Stimulated activated CD8-positive, alpha-beta memory T cell treated with anti-CD3 and anti-CD28 coated beads, Interleukin-2, amount 100 ng/mL, for 1 hour (primary cell): ENCODE data around the gene CCNYL1.
"Not testable (repeated sequence)": the region's sequence is repeated elsewhere in the genome, so short reads cannot be mapped to it uniquely, and the experiment has no call there.

ENCODE experiments used
- DNase-seq, 2 donors: peaks; one replicate each; pipeline ENCODE4 v3.0.0-alpha.2; 2020; ENCODE audit warnings: low read depth in 2 of 2

CCNYL1 gene

GRCh38 chr2:207710814-207711740 lies at the start of gene CCNYL1:
CCNYL1 (plus strand) TSS chr2:207711640; CDS start chr2:207711897, 257 bp downstream.
- DNase-seq, result peak; percentile 95 to 97

GRCh38 chr2:207662203-207662602 lies 49.2 kb upstream of the CCNYL1 start:
- DNase-seq, result no peak

- DNase-seq, result no peak
Observed at GRCh38 chr2:207663870-207664545, 47.4 kb upstream of the CCNYL1 start.

GRCh38 chr2:207670887-207671286 lies 40.6 kb upstream of the CCNYL1 start:
- DNase-seq, result no peak

- no peak for DNase-seq
Observed at GRCh38 chr2:207673431-207673830, 38.0 kb upstream of the CCNYL1 start.

- no peak for DNase-seq
Observed at GRCh38 chr2:207674266-207674774, 37.1 kb upstream of the CCNYL1 start.

- DNase-seq, result no peak
Observed at GRCh38 chr2:207674826-207675225, 36.6 kb upstream of the CCNYL1 start.

- no peak for DNase-seq
Observed at GRCh38 chr2:207676827-207677354, 34.5 kb upstream of the CCNYL1 start.

GRCh38 chr2:207681431-207681830 lies 30.0 kb upstream of the CCNYL1 start:
- DNase-seq, result no peak

- no peak for DNase-seq
Observed at GRCh38 chr2:207682557-207682956, 28.9 kb upstream of the CCNYL1 start.

- no peak for DNase-seq
Observed at GRCh38 chr2:207683438-207683837, 28.0 kb upstream of the CCNYL1 start.

GRCh38 chr2:207683879-207684627 lies 27.4 kb upstream of the CCNYL1 start:
- no peak for DNase-seq

GRCh38 chr2:207686812-207687211 lies 24.6 kb upstream of the CCNYL1 start:
- no peak for DNase-seq

GRCh38 chr2:207688597-207688996 lies 22.8 kb upstream of the CCNYL1 start:
- DNase-seq, result no peak

- DNase-seq, result not testable (repeated sequence)
Observed at GRCh38 chr2:207690845-207691461, 20.5 kb upstream of the CCNYL1 start.

GRCh38 chr2:207692206-207693065 lies 19.0 kb upstream of the CCNYL1 start:
- peak; percentile 9 to 34 for DNase-seq

- no peak for DNase-seq
Observed at GRCh38 chr2:207693641-207694249, 17.7 kb upstream of the CCNYL1 start.

GRCh38 chr2:207694811-207695281 lies 16.6 kb upstream of the CCNYL1 start:
- no peak for DNase-seq

GRCh38 chr2:207695293-207695692 lies 16.1 kb upstream of the CCNYL1 start:
- no peak for DNase-seq

GRCh38 chr2:207696911-207697310 lies 14.5 kb upstream of the CCNYL1 start:
- DNase-seq, result not testable (repeated sequence)
